Ureter (tissue), 1 donor: ENCODE measurements around the gene TTC21A. TPM values are rescaled to one million over a fixed set of nuclear protein-coding genes. Genes with fewer than 3 reads are reported as not detected.
A peak's percentile ranks its signal among the peaks of the same experiment; 100 is the strongest.

Experiments used
- DNase-seq: peaks from one replicate; pipeline ENCODE4 v3.0.0-alpha.2; 2020; ENCODE audit warnings: low spot score
- total RNA-seq: library from RNA; stranded (reverse); gene quantifications from one replicate; pipeline ENCODE4 v1.2.4, GENCODE V29; 2023
- donor health status: DM: yes; HTN: yes; CAD: no.

TTC21A gene
- total RNA-seq, 1 donor from 2014 or later = 19.7 TPM

DNA sequence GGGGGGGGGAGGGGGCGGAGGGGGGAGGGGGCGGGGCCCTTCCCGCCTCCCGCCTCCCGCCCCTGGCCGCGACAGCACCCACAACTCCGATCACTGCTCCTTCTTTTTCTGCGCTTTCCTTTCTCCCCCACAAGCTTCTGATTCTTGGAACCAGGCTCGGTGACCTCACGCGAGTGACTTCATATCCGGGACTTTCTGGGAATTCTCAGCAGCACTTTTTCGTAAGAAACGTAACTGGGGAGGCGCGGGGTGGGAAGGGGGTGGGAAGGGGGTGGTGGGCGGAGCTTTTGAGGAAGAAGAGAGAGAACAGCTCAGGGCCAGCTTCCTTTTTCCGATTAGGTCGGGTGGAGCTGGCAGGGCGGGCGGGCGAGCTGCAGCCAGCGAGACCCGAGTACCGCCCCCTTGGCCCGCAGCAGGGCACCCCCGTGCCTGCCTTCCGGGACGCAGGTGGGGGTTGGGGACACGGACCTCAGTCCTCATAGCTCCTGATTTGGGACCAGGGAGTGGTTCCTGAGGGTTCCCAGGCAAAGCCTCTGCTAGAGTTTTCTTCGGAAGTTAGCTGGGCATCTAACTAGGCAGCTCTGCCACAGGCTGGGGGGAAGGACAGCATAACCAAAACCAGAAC is 70.3 kb downstream of the TTC21A start:
- peak; percentile 91 for DNase-seq

DNA sequence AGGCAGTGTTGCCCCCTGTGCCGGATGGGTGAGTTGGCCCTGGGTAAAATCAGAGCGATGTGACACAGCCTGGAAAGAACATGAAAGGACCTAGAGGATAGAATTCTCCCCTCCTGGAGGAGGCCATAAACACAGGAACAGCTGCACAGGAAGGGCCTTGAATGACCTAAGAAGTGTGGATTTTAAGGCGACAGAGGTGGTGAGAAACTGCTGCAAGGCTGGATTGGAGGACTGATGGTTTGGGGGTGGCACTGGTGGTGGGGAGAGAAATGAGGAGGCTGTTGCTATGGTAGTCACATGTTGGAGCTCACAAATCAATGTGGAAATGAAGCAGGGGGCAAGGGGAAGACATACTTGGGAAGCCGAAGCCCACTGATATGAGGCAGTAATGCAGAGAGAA is 71.1 kb downstream of the TTC21A start:
- DNase-seq = no peak

DNA sequence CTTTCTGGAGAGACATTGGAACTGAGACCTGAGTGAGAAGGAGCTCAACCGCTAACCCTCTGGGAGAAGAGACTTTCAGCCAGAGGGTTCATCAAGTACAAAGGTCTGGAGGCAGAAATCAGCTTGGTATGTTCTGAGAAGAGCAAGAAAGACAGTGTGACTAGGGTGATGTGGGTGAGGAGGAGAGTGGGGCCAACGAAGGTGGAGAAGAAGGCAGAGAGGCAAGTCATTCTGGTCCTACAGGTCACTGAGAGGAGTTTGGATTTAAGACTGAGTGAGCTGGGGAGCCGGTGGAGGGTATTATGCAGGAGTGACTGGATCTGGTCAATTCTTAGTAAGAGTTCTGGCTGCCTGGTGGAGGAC is 72.7 kb downstream of the TTC21A start:
- DNase-seq = no peak

DNA sequence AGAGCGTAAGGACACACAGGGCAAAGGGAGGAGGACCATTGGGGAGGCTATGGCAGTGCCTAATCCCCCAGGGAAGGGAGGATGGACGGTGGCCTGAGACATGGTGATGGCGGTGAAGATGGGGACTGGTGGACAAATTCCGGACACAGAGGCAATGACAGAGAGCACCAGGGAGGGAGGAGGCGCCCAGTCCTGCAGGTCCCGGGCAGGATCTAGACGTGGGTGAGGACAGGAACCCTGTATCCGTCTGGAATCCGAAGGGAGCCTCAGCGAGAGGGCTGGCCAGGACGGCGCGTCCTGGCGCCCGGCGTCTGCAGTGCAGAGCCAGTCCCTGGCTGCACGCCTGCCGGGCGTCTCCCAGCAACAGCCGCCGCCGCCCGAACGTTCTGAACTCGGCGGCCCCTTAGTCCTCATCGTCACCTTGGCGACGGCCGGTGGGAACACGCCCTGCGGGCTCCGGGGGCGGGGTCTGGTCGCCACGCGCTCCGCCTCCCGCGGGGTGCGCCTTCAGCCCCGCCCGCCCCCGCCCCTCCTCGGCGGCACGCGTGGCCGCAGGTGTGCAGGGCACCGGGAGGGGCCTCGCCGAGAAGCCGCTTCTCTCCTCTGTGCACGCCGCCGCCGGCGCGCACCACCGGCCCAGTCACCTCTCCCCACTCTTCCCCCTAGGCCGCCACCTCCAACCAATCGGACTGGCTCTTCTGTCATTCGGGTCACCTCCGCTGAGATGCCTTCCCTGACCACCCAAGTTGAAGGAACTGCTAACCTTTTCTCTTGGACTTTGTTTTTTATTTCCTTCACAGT is 73.3 kb downstream of the TTC21A start:
- peak; percentile 93 for DNase-seq

DNA sequence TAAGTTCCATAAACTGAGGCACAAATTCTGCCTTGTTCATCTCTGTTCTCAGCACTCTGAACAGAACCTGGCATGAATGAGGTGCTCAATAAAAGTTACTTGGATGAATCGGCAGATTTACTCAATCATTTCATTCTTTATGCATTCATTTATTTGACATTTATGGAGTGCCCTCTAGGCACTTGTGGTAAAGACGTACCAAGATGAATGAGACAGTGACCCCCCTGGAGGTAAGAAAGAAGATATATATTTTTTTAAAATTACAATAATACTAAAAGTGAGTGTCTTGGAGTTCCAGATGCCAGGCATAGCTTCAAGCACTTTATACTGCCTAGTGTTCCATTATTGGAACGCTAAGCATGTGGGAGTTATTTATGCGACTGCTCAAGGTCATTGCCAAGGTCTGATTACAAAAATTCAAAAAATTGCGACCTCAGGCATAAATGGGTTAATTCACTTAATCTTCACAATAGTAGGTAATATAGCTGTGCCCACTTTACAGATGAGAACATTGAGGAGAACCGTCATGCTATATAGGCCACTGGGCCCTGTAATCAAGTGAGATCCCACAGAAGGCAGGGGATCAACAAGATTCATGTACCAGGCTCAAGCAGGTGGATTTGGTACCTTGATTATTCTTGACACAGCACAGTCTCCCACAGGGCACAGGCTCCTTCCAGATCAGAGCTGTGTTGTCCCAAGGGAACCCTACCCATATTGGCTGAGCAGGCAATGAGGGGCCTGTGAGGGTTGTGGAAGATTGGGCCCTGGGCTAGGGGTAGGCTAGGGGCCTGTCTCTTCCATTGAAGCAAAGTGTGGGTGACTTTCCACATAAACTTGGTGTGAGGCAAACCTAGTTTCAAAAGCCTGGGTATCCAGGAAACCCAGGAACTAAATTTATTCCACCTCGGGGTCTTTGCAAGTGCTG is 74.2 kb downstream of the TTC21A start:
- no peak for DNase-seq

DNA sequence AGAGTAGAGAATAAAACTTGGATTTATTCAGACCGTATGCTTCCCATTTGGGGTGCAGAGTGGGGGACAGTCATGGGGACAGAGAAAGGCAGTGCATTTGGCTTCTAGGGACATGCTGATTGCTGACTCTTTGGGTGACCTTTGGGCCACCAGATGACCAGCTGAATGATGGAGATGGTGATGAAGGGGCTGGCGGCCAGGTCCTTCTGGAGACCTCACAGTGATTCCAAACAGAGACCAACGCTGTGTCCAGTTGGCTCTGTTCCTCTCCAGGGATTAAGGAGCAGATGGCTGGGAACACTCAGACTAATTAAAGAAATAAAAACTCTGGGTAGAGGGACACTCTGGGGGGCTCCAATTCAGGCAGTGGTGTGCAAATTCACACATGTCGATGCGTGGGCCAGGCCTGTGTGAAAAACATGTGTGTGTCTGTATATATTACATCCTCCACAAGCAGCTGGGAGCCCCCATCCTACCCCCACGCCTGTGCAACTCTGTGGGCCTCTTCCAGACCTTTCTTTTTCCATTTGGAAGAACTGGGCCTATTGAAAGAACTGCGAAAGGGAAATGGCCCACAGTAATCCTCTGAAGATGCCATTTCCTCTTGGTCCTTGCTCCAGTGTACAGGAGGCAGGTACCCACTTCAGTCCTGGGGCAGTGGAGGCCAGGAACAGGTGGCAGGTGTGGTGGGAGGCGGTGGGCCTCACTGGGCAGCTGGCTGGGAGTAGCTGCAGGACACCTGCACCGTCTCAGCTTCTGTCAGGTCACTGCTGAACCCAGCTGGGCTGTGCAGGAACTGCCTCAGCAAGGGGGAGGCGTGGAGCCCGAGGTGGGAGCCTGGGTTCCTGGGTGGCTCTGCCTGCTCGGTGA is 76.0 kb downstream of the TTC21A start:
- no peak for DNase-seq

DNA sequence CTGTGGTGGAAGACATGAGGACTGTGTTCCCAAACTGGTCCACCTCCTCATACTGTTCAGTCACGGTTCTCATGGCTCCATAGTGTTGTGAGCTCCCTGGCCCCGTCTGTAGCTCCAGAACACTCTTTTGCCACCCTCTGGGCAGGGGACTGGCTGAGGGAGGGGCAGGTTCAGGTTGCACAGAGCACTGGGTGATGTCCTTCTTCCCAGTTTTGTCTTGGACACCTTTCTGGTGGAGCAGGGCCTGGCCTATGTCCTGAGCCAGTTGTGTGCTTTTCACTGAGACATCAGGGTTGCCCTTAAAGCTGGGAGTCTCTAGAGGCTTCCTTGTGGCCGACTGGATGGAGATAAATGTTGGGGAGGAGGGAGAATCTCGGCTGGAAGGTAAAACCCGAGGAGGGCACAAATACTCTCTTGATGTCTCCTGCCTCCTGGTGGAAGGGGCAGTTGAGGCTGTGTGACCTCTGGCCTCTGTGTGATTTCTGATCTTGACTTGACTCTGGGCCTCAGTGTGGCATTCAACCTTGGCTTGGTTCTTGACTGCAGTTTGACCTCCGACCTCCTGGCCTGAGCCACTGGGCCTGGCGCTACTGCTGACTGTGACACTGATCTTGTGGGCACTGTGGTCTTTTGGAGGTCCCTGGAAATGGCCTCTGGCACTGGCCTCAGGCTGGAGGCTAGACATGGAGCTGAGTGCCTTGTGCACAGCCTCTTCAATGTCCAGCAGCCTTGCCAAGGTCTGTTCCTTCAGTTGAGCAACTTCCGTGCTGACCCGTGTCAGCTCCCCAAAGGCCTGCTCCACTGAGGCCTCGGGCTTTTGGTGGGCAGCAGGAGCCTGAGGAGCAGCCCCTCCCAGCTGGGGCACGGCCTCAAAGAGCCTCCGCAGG is 76.8 kb downstream of the TTC21A start:
- no peak for DNase-seq

DNA sequence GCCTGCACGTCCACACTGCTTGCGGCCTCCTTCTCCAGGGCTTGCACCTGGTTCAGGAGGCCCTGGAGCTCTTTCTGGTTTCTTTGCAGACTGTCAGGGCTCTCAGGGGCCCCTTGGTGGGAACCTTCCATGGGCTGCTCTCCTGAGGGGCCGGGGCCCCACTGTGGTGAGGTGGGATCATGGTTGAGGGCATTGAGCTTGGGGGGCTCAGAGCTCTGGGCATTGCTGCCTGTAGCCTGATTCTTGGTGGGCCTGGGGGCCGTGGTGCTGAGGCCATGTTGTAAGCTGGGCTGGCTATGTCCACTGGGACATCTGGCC is 77.4 kb downstream of the TTC21A start:
- DNase-seq = no peak

DNA sequence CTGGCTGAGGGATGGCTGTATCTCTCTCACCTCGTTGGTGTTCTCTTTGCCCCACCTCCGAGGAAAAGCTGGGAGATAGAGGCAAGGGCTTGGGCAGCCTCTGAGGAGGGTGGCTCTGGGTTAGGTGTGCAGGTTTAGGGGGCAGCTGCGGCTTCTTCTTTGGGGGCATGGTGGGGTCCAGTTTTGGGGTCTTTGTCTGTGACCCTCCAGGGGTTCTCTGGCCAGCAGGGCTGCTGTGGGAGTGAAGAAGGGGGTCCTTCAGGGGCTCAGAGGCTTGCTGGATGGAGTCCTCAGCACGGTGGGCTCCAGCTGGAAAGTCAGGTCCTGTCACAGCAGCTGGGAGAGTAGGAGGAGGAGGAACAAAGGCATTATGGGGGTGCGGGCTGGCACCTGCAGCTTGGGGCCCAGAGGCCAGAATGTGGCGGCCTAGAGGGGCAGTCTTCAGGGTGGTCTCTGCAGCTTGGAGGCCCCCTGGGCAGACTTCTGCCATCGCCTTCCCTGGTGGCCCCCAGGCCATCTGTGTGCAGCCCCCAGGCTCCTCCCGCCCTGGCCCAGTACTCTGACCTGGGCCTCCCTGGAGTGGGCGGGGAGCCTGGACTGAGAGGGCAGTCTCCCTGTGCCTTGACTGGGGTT is 78.0 kb downstream of the TTC21A start:
- no peak for DNase-seq

DNA sequence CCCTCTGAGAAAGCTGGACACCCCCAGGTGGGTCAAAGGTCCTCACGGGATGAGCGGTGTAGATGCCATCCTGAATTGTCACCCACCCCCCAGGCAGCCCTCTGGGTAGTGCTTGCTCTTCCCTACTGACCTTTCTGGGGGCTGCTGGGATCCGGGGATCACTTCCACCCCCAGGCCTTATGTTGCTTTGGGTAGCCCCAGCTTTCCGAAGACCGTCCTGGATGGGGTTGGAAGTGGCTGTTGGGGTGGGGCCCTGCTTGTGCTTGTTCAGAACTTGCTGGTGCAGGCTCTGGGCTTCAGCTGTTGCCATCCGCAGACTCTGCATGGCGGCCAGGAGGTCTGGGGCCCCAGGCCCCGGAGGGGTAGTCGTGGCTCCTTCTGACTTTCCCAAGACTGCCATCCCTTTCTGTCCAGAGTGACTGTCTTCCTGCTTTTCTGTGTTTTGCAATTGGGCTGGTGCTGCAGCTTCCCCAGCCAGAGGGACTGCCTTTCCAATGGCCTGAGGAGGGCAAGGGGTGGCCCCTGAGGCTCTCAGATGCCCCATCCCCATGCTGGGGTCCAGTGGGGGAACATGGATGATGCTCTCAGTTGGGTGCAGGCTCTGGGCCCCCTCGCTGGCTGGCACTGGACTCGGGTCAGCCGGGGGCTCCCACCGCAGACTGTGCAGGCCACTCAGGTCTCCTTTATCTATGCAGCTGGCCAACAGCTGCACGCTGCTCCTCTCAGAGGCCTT is 78.6 kb downstream of the TTC21A start:
- no peak for DNase-seq

DNA sequence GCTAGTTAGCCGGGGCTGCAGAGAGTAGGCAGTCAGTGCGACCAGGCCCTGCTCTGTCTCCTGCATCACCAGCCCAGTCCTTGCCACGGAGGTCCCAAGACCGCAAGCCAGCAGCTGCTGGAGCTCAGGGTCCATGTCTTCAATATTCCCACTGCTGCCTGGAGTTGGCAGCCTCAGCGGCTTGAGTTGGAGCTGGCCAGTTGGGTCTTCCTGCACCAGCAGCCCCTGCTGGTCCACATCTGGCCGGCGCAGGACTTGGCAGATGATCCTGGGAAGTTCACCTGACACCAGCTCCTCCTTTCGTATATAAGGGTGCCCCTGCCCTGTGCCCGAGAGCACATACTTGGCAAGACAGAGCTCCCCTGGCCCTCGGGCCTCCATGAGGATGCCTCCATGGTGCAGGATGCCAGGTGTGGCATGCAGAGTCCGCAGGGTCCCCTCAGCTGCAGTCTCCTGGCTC is 79.2 kb downstream of the TTC21A start:
- DNase-seq = no peak

DNA sequence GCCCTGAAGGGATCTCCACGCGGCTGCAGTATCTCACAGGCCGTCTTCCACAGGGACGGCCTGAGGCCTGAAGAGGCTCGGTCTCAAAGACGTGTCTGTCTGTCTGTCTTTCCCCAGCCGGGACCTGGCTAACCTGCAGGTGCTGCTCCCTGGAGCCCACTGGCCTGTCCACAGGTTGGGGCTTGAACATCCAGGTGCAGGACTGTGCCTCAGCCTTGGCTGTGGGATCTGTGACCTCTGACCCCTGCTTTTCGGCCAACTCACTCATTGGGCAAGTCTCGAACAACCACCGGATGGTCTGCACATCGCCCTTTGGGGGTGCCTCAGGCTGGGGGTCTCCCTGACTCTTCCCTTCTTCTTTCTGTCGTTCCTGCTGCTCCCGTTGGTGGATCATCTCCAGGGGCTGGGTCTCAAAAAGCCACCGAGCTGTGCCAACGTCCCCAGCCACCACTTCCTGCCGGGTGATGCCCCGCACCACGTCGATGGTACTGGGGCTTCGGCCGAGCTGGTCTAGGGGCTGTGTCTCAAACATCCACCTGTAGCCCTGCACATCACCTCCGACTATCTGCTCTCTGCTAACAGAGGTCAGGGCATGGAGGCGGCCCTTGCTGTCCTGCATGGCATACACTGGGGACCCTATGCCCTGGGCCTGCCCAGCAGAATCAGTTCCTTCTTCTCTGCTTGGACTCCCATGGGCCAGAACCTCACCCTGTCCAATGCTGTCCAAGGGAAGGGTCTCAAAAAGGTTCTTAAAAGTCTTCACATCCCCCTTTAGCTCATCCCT is 80.1 kb downstream of the TTC21A start:
- DNase-seq = no peak

Other genes with a start within 250 kb of the TTC21A start
- gene SCN11A, start 55.7 kb upstream of the TTC21A start, total RNA-seq = 34.5 TPM
- gene WDR48, start 55.7 kb upstream of the TTC21A start, total RNA-seq = 58.4 TPM
- gene GORASP1, start 53 bp upstream of the TTC21A start, total RNA-seq = 92.2 TPM
- 32.1 TPM for gene CSRNP1, start 45.9 kb downstream of the TTC21A start, total RNA-seq
- gene XIRP1, start 84.9 kb downstream of the TTC21A start, total RNA-seq = 0.13 TPM
- gene CX3CR1, start 172.4 kb downstream of the TTC21A start, total RNA-seq = 1.5 TPM
- gene CCR8, start 222.0 kb downstream of the TTC21A start, total RNA-seq = not detected